Mesenteric fat pad (tissue), 1 donor: Measurements from ENCODE around the gene SCRG1. TPM values are rescaled to one million over a fixed set of nuclear protein-coding genes. Genes with fewer than 3 reads are reported as not detected.

Experiments
- DNase-seq: peaks from one replicate; pipeline ENCODE4 v3.0.0-alpha.2; 2020; ENCODE audit warnings: low spot score
- long read RNA-seq: library from polyadenylated mRNA; unstranded; transcript quantifications from one replicate; pipeline ENCODE4 v2.0.0, GENCODE V29; 2020
- total RNA-seq: library from RNA; stranded (reverse); fragmentation: NEBNext Ultra II Directional; extraction: Animal tissue kit (Norgen Biotek cat#: 25700); gene quantifications from one replicate; pipeline ENCODE4 v1.2.1, GENCODE V29; 2021
- donor health status: DM: yes; HTN: yes; CAD: no.

The SCRG1 gene
- total RNA-seq: 1.1 TPM
- long read RNA-seq, full-length matches to known transcripts: 1 of 2 reads
- long read RNA-seq, partial matches to known transcripts: 0 of 2 reads
- long read RNA-seq, other reads (novel, unspliced or antisense): 1 of 2 reads

GRCh38 chr4:173398779-173399415, at the start of gene SCRG1:
Gene SCRG1, minus strand, starts transcription at chr4:173399116. Its CDS starts 7,702 bp downstream, at chr4:173391414.
- DNase-seq: no peak

- DNase-seq: no peak
Observed at GRCh38 chr4:173448103-173448502, 49.2 kb upstream of the SCRG1 start.

- DNase-seq: no peak
Observed at GRCh38 chr4:173446416-173446815, 47.5 kb upstream of the SCRG1 start.

- no peak for DNase-seq
Observed at GRCh38 chr4:173443121-173443520, 44.2 kb upstream of the SCRG1 start.

GRCh38 chr4:173442223-173442932, 43.5 kb upstream of the SCRG1 start:
- no peak for DNase-seq

- DNase-seq: no peak
Observed at GRCh38 chr4:173440888-173441287, 42.0 kb upstream of the SCRG1 start.

GRCh38 chr4:173436771-173437265, 37.9 kb upstream of the SCRG1 start:
- DNase-seq: no peak

- DNase-seq: no peak
Observed at GRCh38 chr4:173436149-173436579, 37.2 kb upstream of the SCRG1 start.

GRCh38 chr4:173434231-173434630, 35.3 kb upstream of the SCRG1 start:
- DNase-seq: no peak

GRCh38 chr4:173433447-173433846, 34.5 kb upstream of the SCRG1 start:
- DNase-seq: no peak

- no peak for DNase-seq
Observed at GRCh38 chr4:173432430-173432829, 33.5 kb upstream of the SCRG1 start.

GRCh38 chr4:173426064-173426463, 27.1 kb upstream of the SCRG1 start:
- DNase-seq: no peak

- DNase-seq: no peak
Observed at GRCh38 chr4:173424899-173425805, 26.2 kb upstream of the SCRG1 start.

GRCh38 chr4:173420801-173421200, 21.9 kb upstream of the SCRG1 start:
- no peak for DNase-seq

GRCh38 chr4:173420324-173420752, 21.4 kb upstream of the SCRG1 start:
- no peak for DNase-seq

- DNase-seq: no peak
Observed at GRCh38 chr4:173418639-173419038, 19.7 kb upstream of the SCRG1 start.

- DNase-seq: no peak
Observed at GRCh38 chr4:173417833-173418232, 18.9 kb upstream of the SCRG1 start.

GRCh38 chr4:173415885-173416653, 17.2 kb upstream of the SCRG1 start:
- no peak for DNase-seq

GRCh38 chr4:173415092-173415491, 16.2 kb upstream of the SCRG1 start:
- no peak for DNase-seq

GRCh38 chr4:173414456-173414855, 15.5 kb upstream of the SCRG1 start:
- DNase-seq: no peak

- no peak for DNase-seq
Observed at GRCh38 chr4:173413036-173413435, 14.1 kb upstream of the SCRG1 start.
